ENCODE results near the gene CNGA3. TPM values are rescaled to one million over a fixed set of nuclear protein-coding genes. Genes with fewer than 3 reads are reported as not detected.

The CNGA3 gene
- total and polyA plus RNA-seq, 10 of the 15 experiments (the other 5 are each of a cell fraction or from before 2014, with no cell fraction given): not detected

GRCh38 chr2:98441706-98442450 lies 95.6 kb downstream of the CNGA3 start:
- Histone ChIP-seq H3K4me1 (ENCODE audit: control insufficient read depth, insufficient read depth, low read length) (peaks cover 9% of the 10 kb centered on the region), H2AFZ (ENCODE audit: control insufficient read depth, low read depth, low read length) (no peak overlapping the region), H3K79me2 (ENCODE audit: control insufficient read depth, insufficient read depth, low read length) (peaks cover 25% of the 10 kb centered on the region), H3K9me3 (replicated peaks; ENCODE audit: control insufficient read depth, insufficient read depth, low read length) (peaks cover 13% of the 10 kb centered on the region; the same call in 2 of the 3 replicates), H3K4me2 (ENCODE audit: control insufficient read depth, insufficient read depth) (no peak overlapping the region), H3K27ac (ENCODE audit: control insufficient read depth, insufficient read depth) (no peak overlapping the region), H3K4me3 (no peak overlapping the region), H4K20me1 (ENCODE audit: control insufficient read depth, insufficient read depth) (no peaks in the 10 kb centered on the region), H3K36me3 (ENCODE audit: control insufficient read depth in 2 of 2, insufficient read depth in 2 of 2, low read length in 1 of 2) (no peaks in the 10 kb centered on the region), H3K9ac (ENCODE audit: control insufficient read depth, insufficient read depth, low read length) (no peak overlapping the region), H3K27me3 (replicated peaks in 1 of 2; ENCODE audit: control insufficient read depth in 2 of 2, insufficient read depth in 2 of 2, low read length in 1 of 2) (no peaks in the 10 kb centered on the region)
- intact Hi-C loops (cut with micrococcal nuclease; ENCODE audit: unreplicated experiment) (no loop called here), in situ Hi-C loops (cut with MboI) (no loop called here)
- DNase-seq (ENCODE audit: low read depth, low spot score): no peak
- ATAC-seq: no peak
- RAD21 ChIA-PET (ENCODE audit: unreplicated experiment): no interaction called here
- SMC1A ChIA-PET (ENCODE audit: uncharacterized antibody, unreplicated experiment): interaction anchor here (1.0 kb wide), 2 partner anchors 13 to 23 kb away, joined by 3 read pairs; no protein-coding TSS in a partner anchor
- BruUV-seq (replicated peaks): no TSS peak
- no peak for TF ChIP-seq TARDBP (IDR thresholded peaks at IDR 0.05; ENCODE audit: borderline replicate concordance)
- TF ChIP-seq ZSCAN29 (IDR thresholded peaks at IDR 0.05): no peak
- TF ChIP-seq USF1 (IDR thresholded peaks at IDR 0.05; ENCODE audit: borderline replicate concordance, extremely low read length, insufficient read depth, low read depth, low read length): no peak
- no peak for TF ChIP-seq BMI1 (IDR thresholded peaks at IDR 0.05; ENCODE audit: borderline replicate concordance)
- no peak for TF ChIP-seq ZNF207 (IDR thresholded peaks at IDR 0.05; ENCODE audit: borderline replicate concordance)
- TF ChIP-seq HCFC1 (IDR thresholded peaks at IDR 0.05; ENCODE audit: low read length): no peak
- TF ChIP-seq FOXK2 (IDR thresholded peaks at IDR 0.05): no peak
- TF ChIP-seq SREBF2 (IDR thresholded peaks at IDR 0.05; ENCODE audit: low read length): no peak
- TF ChIP-seq ZBTB33 (IDR thresholded peaks at IDR 0.05): no peak
- TF ChIP-seq MTA3 (IDR thresholded peaks at IDR 0.05; ENCODE audit: borderline replicate concordance, low read length): no peak
- no peak for TF ChIP-seq MXI1 (IDR thresholded peaks at IDR 0.05; ENCODE audit: low read depth, low read length)
- CTCF ChIA-PET: interaction anchor here (1.4 to 1.7 kb wide), 2 partner anchors 11 to 29 kb away, joined by 5 read pairs; no protein-coding TSS in a partner anchor
- POLR2A ChIA-PET: interaction anchor here (2.0 kb wide), 1 partner anchor 11 kb away, joined by 8 read pairs; no protein-coding TSS in a partner anchor
- FAIRE-seq: no peak
- WGBS (ENCODE audit: insufficient coverage, insufficient replicate concordance, low lambda C conversion rate, missing lambda C conversion rate): 87% methylated on average over 7 of the region's 7 CpGs
